Effector CD8-positive, alpha-beta T cell (primary cell): ENCODE data around the gene BUB1B.

Experiments used
- DNase-seq: peaks from one replicate; lab custom pipeline; 2025; lab: John Stamatoyannopoulos, UW

Gene BUB1B

GRCh38 chr15:40252438-40253166 is 91.7 kb downstream of the BUB1B start:
- DNase-seq: no peak

GRCh38 chr15:40253167-40253790 is 92.4 kb downstream of the BUB1B start:
- no peak for DNase-seq

- no peak for DNase-seq
These were observed 93.6 kb downstream of the BUB1B start for GRCh38 chr15:40254452-40254851.

GRCh38 chr15:40255033-40255432 is 94.2 kb downstream of the BUB1B start:
- DNase-seq: no peak

- no peak for DNase-seq
These were observed 95.9 kb downstream of the BUB1B start for GRCh38 chr15:40256638-40257235.

- no peak for DNase-seq
These were observed 97.0 kb downstream of the BUB1B start for GRCh38 chr15:40257656-40258450.

- DNase-seq: no peak
These were observed 97.7 kb downstream of the BUB1B start for GRCh38 chr15:40258544-40258943.

- no peak for DNase-seq
These were observed 98.2 kb downstream of the BUB1B start for GRCh38 chr15:40259021-40259420.

- no peak for DNase-seq
These were observed 102.3 kb downstream of the BUB1B start for GRCh38 chr15:40263024-40263754.

- no peak for DNase-seq
These were observed 103.7 kb downstream of the BUB1B start for GRCh38 chr15:40264321-40265153.

- DNase-seq: no peak
These were observed 104.5 kb downstream of the BUB1B start for GRCh38 chr15:40265355-40265754.

GRCh38 chr15:40265875-40266274 is 105.0 kb downstream of the BUB1B start:
- no peak for DNase-seq

GRCh38 chr15:40266828-40267304 is 106.0 kb downstream of the BUB1B start:
- no peak for DNase-seq

- DNase-seq: no peak
These were observed 106.8 kb downstream of the BUB1B start for GRCh38 chr15:40267670-40268069.

- no peak for DNase-seq
These were observed 108.7 kb downstream of the BUB1B start for GRCh38 chr15:40269604-40270003.

GRCh38 chr15:40270246-40270995 is 109.6 kb downstream of the BUB1B start:
- DNase-seq: no peak
